HG03045 (cell line): ENCODE results near the gene ARL4C.
A peak's percentile ranks its signal among the peaks of the same experiment; 100 is the strongest.

Experiments used
- ATAC-seq: cut with Tn5 transposase; IDR thresholded peaks from one replicate; pipeline ENCODE4 v1.9.1; 2021; ENCODE audit warnings: mild to moderate bottlenecking, moderate library complexity; ENCODE audit not compliant: unreplicated experiment

ARL4C gene

GRCh38 chr2:234500394-234501006 lies 3.6 kb upstream of the ARL4C start:
- peak; percentile 36 for ATAC-seq

- ATAC-seq: no peak
Measured at GRCh38 chr2:234497594-234498235, 834 bp upstream of the ARL4C start.

GRCh38 chr2:234496055-234496834 lies 636 bp downstream of the ARL4C start:
- ATAC-seq: peak; percentile 53

GRCh38 chr2:234495251-234496054 lies 1.4 kb downstream of the ARL4C start:
- ATAC-seq: no peak

- no peak for ATAC-seq
Measured at GRCh38 chr2:234494361-234495250, 2.3 kb downstream of the ARL4C start.

- ATAC-seq: no peak
Measured at GRCh38 chr2:234493796-234494195, 3.1 kb downstream of the ARL4C start.

GRCh38 chr2:234492717-234493485 lies 4.0 kb downstream of the ARL4C start:
- no peak for ATAC-seq

- no peak for ATAC-seq
Measured at GRCh38 chr2:234491897-234492296, 5.0 kb downstream of the ARL4C start.

- ATAC-seq: no peak
Measured at GRCh38 chr2:234491281-234491680, 5.6 kb downstream of the ARL4C start.

GRCh38 chr2:234490271-234491091 lies 6.4 kb downstream of the ARL4C start:
- ATAC-seq: no peak

GRCh38 chr2:234488913-234489451 lies 7.9 kb downstream of the ARL4C start:
- ATAC-seq: no peak

- no peak for ATAC-seq
Measured at GRCh38 chr2:234488486-234488885, 8.4 kb downstream of the ARL4C start.

- no peak for ATAC-seq
Measured at GRCh38 chr2:234487356-234487755, 9.5 kb downstream of the ARL4C start.

- ATAC-seq: peak; percentile 51
Measured at GRCh38 chr2:234483568-234484251, 13.2 kb downstream of the ARL4C start.

GRCh38 chr2:234481301-234481700 lies 15.6 kb downstream of the ARL4C start:
- ATAC-seq: no peak

GRCh38 chr2:234480337-234480736 lies 16.5 kb downstream of the ARL4C start:
- no peak for ATAC-seq

GRCh38 chr2:234479465-234479864 lies 17.4 kb downstream of the ARL4C start:
- ATAC-seq: no peak
